ENCODE measurements around the gene TP53TG3.
"Not testable (repeated sequence)": the region's sequence is repeated elsewhere in the genome, so short reads cannot be mapped to it uniquely, and the experiment has no call there.

Gene TP53TG3

GRCh38 chr16:32676065-32676464, at the start of gene TP53TG3:
Gene TP53TG3, minus strand, starts transcription at chr16:32676165. Its CDS starts 68 bp downstream, at chr16:32676097.
- not testable (repeated sequence) for DNase-seq

GRCh38 chr16:32650876-32651275, 25.1 kb downstream of the TP53TG3 start:
- DNase-seq: not testable (repeated sequence)

GRCh38 chr16:32647562-32647961, 28.4 kb downstream of the TP53TG3 start:
- DNase-seq: not testable (repeated sequence)

GRCh38 chr16:32646780-32647179, 29.2 kb downstream of the TP53TG3 start:
- not testable (repeated sequence) for DNase-seq

- not testable (repeated sequence) for DNase-seq
These were observed 29.8 kb downstream of the TP53TG3 start for GRCh38 chr16:32646177-32646576.

- DNase-seq: not testable (repeated sequence)
These were observed 30.6 kb downstream of the TP53TG3 start for GRCh38 chr16:32645278-32645908.

GRCh38 chr16:32644715-32645114, 31.2 kb downstream of the TP53TG3 start:
- not testable (repeated sequence) for DNase-seq

- DNase-seq: not testable (repeated sequence)
These were observed 38.4 kb downstream of the TP53TG3 start for GRCh38 chr16:32637614-32638013.

GRCh38 chr16:32632096-32632495, 43.9 kb downstream of the TP53TG3 start:
- DNase-seq: not testable (repeated sequence)
